Measurements from ENCODE around the gene CHAD. TPM values are rescaled to one million over a fixed set of nuclear protein-coding genes. Genes with fewer than 3 reads are reported as not detected.
A peak's percentile ranks its signal among the peaks of the same experiment; 100 is the strongest.

Gene CHAD
- total RNA-seq, 1 donor from 2014 or later: 0.42 TPM

DNA sequence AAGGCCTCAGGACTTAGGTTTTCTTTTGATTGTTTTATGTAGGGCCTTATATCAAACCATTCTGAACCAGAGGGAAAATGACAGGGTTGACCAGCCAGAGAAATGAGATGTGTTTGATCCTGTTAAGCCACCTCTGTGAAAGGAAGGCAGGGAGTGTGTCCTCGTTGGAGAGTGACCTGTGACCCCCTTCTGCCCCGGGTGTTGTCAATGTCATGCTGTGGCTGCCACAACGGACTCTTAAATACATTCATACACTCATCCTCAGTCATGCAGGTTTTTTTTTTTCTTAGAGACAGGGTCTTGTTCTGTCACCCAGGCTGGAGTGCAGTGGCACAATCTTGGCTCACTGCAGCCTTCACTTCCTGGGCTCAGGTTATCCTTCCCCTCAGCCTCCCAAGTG, 45.7 kb upstream of the CHAD start:
- intact Hi-C loops (cut with micrococcal nuclease): no loop called here
- ATAC-seq (ENCODE audit: low read depth) (no peak), DNase-seq (no peak)
- POLR2A ChIA-PET: no interaction called here
- no peaks in the 10 kb centered on the region for H3K36me3 Mint-ChIP-seq (ENCODE audit: low read depth)
- peaks cover 17% of the 10 kb centered on the region for H3K4me1 Mint-ChIP-seq
- H3K27ac Mint-ChIP-seq: no peak overlapping the region
- no peak overlapping the region for H3K4me3 Mint-ChIP-seq
- H3K9me3 Mint-ChIP-seq: no peaks in the 10 kb centered on the region
- TF ChIP-seq, protein P1, sequence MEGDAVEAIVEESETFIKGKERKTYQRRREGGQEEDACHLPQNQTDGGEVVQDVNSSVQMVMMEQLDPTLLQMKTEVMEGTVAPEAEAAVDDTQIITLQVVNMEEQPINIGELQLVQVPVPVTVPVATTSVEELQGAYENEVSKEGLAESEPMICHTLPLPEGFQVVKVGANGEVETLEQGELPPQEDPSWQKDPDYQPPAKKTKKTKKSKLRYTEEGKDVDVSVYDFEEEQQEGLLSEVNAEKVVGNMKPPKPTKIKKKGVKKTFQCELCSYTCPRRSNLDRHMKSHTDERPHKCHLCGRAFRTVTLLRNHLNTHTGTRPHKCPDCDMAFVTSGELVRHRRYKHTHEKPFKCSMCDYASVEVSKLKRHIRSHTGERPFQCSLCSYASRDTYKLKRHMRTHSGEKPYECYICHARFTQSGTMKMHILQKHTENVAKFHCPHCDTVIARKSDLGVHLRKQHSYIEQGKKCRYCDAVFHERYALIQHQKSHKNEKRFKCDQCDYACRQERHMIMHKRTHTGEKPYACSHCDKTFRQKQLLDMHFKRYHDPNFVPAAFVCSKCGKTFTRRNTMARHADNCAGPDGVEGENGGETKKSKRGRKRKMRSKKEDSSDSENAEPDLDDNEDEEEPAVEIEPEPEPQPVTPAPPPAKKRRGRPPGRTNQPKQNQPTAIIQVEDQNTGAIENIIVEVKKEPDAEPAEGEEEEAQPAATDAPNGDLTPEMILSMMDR (IDR thresholded peaks at IDR 0.05): no peak
- no peaks in the 10 kb centered on the region for H3K27me3 Mint-ChIP-seq
- CTCF ChIA-PET: no interaction called here

DNA sequence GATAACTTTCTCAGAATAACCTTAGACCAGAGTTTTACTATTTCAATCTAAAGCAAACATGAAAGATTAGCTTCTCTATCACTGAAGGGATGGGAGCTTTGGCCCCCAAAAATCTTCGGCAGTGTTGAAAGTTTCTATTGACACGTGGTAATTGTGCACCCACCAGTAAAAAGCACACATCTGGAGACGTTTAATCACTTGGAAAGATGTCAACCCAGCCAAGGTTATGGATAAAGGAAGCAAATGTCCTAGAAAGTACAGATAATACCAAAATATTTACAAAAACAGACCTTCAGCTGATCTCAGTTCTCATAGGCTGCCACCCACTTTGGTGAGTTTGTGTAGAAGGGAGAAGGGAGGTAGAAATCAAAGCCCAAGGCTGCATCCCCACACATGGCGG, 44.8 kb upstream of the CHAD start:
- intact Hi-C loops (cut with micrococcal nuclease): no loop called here
- Mint-ChIP-seq H3K27me3 (no peaks in the 10 kb centered on the region), H3K4me3 (no peak overlapping the region), H3K9me3 (no peaks in the 10 kb centered on the region), H3K36me3 (ENCODE audit: low read depth) (no peaks in the 10 kb centered on the region), H3K27ac (no peak overlapping the region), H3K4me1 (peaks cover 25% of the 10 kb centered on the region)
- POLR2A ChIA-PET: no interaction called here
- TF ChIP-seq, protein P1 (IDR thresholded peaks at IDR 0.05): no peak
- ATAC-seq (ENCODE audit: low read depth) (no peak), DNase-seq (no peak)
- CTCF ChIA-PET: no interaction called here

DNA sequence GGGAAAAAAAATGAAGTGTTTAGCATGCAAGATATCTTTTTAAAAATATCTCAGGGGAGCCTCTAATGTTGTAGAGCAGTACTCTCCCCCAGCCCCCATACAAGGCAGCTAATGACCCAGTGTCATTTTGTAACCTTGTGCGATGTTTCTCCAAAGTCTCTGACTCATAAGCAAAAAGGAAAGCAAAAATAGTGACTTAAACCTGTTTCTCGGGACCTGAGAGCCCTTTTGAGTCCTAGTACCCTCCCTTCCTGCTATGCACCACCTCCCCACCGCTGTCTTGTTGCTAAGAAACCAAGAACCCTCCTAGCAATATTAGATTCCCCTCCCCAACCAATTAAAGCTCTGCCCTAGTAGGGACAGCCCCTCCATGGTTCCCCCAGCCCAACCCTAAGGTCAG, 42.4 kb upstream of the CHAD start:
- POLR2A ChIA-PET: no interaction called here
- Mint-ChIP-seq H3K27ac (no peak overlapping the region), H3K4me1 (peaks cover 31% of the 10 kb centered on the region), H3K4me3 (no peak overlapping the region), H3K27me3 (no peaks in the 10 kb centered on the region), H3K36me3 (ENCODE audit: low read depth) (no peaks in the 10 kb centered on the region), H3K9me3 (no peaks in the 10 kb centered on the region)
- CTCF ChIA-PET: no interaction called here
- TF ChIP-seq, protein P1 (IDR thresholded peaks at IDR 0.05): no peak
- no peak for DNase-seq
- peak; percentile 10 for ATAC-seq (ENCODE audit: low read depth)
- intact Hi-C loops (cut with micrococcal nuclease): no loop called here

DNA sequence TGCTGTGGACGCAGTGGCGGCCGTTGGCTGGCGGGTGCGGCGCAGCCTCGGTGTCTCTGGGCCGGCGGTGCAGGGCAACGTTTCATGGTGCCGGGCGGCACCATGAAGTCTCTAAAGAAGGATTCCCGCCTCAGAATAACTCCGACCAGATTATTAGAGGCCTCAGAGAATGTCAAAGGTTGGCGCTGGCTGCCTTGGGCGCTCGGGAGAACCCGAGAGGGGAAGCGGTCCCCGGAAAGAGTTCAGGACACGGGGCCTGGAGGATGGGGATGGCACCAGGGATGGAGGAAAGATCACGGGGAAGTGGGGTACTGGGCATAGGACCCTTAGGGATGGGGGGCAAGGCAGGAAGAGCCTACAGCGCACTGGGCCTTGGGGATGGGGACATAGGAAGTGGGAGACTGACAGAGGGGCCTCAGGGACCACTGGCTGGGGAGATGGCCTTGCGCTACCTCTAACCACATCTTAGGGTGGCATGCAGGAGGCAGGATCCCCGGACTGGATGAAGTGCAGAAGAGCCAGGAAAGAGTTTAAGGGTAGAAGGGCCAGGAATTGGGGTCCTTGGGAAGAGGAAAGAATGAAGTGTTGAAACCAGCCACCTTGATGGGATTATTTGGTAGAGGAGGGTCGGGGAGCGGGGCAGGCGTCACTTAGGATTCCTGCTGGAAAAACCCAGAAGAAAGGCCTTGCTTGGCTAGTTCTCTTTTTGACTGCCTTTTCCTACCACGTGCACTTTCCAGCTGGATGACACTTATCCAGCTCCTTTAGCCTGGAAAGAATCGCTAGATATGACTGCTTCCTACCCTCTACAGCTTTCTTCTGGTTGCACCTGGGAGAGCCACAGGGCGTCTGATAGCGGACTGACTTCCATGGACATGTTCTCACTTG, 40.1 kb upstream of the CHAD start:
- ATAC-seq (ENCODE audit: low read depth) (no peak), DNase-seq (no peak)
- Mint-ChIP-seq H3K27ac (peak overlapping the region; percentile 80), H3K4me3 (peak overlapping the region; percentile 89), H3K4me1 (peaks cover 31% of the 10 kb centered on the region), H3K9me3 (no peaks in the 10 kb centered on the region), H3K36me3 (ENCODE audit: low read depth) (no peaks in the 10 kb centered on the region), H3K27me3 (no peaks in the 10 kb centered on the region)
- intact Hi-C loops (cut with micrococcal nuclease): loop anchor here (1.0 kb wide), 4 partner anchors 31 to 198 kb away; partner anchors contain the start of genes ANKRD40, RSAD1 and XYLT2
- CTCF ChIA-PET: no interaction called here
- TF ChIP-seq, protein P1 (IDR thresholded peaks at IDR 0.05): no peak
- POLR2A ChIA-PET: no interaction called here

DNA sequence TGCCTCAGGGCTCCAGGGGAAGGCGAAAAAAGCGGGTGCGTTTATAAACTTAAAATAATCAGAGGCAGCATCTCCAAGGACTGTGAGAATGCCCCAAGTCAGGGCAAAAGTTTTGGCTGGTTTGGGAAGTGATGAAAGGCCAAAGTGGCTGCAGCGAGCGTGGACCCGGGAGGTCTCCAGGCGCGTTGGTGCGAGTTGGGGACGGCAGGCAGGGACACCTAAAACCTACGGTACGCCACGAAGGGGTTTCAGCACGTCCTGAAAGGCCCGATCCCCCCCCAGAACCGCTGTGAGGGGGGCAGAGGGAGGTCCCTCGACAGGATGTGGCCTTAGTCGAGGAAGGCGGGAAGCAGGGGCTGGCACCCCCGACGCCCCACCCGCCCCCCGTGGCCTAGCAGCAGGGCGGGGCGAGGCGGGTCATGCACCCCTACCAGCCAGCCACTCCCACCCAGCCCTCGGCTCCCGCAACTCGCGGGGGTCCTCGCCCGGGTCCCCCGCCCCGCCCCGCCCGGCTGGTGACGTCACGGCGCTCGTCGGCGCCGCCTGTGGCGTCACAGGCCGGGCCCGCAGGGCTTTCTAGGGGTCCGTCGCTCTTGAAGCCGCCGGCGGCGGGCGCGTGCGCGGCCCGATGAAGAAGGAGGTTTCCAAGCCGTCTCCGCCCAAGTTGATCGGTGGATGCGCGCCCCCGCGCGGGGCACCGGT, 39.3 kb upstream of the CHAD start, which contains the start of gene MYCBPAP:
MYCBPAP (plus strand) TSS at position 569 of the 702 bp plus-strand sequence. CDS start 236 bp downstream, outside the sequence.
- peak; percentile 82 for ATAC-seq (ENCODE audit: low read depth)
- Mint-ChIP-seq H3K27ac (peak within 1 kb of the TSS; percentile 86), H3K27me3 (no peaks in the 10 kb centered on the region), H3K4me1 (peaks cover 31% of the 10 kb centered on the region), H3K36me3 (ENCODE audit: low read depth) (no peaks in the 10 kb centered on the region), H3K9me3 (no peaks in the 10 kb centered on the region), H3K4me3 (peak within 1 kb of the TSS; percentile 89)
- peak; percentile 77 for DNase-seq
- CTCF ChIA-PET: no interaction called here
- TF ChIP-seq, protein P1 (IDR thresholded peaks at IDR 0.05): no peak
- POLR2A ChIA-PET: interaction anchor here (1.2 kb wide), 1 partner anchor 211 kb away, joined by 4 read pairs; the partner anchor contains the start of gene LUC7L3
- intact Hi-C loops (cut with micrococcal nuclease): loop anchor here (1.0 kb wide), 4 partner anchors 30 to 199 kb away; partner anchors contain the start of genes ANKRD40, RSAD1 and XYLT2
